HG03575 (cell line): ENCODE data around the gene SCYGR2.
"Not testable (repeated sequence)": the region's sequence is repeated elsewhere in the genome, so short reads cannot be mapped to it uniquely, and the experiment has no call there.

Experiments used
- ATAC-seq: cut with Tn5 transposase; IDR thresholded peaks from one replicate; pipeline ENCODE4 v1.9.1; 2021; ENCODE audit not compliant: unreplicated experiment, insufficient number of reproducible peaks, low FRiP score; ENCODE audit errors: extremely low read depth

SCYGR2 gene

DNA sequence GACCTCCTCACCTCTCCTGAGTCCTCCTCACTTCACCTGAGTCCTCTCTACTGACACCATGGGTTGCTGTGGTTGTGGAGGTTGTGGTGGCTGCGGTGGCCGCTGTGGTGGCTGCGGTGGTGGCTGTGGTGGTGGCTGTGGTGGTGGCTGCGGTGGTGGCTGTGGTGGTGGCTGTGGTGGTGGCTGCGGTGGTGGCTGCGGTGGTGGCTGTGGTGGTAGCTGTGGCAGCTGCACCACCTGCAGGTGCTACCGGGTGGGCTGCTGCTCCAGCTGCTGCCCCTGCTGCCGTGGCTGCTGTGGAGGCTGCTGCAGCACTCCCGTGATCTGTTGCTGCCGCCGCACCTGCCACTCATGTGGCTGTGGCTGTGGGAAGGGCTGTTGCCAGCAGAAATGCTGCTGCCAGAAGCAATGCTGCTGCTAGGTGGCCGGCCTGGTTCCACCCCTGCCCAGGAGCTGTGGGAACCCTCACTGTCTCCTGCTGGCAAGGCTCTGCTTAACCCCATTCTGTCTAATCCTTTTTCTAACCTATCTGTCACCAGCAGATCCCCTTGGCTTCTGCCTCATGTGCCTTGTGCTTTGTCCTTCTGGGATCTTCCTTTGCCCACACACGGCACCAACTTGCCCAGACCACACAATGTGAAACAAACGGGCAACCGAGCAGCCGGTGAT, at the start of gene SCYGR2:
SCYGR2 (plus strand) TSS at position 59 of the 669 bp plus-strand sequence; CDS start at position 59, 0 bp downstream.
- not testable (repeated sequence) for ATAC-seq

GRCh38 chr2:227551836-227552235, 46.9 kb upstream of the SCYGR2 start:
- no peak for ATAC-seq

GRCh38 chr2:227562581-227562980, 36.1 kb upstream of the SCYGR2 start:
- no peak for ATAC-seq

DNA sequence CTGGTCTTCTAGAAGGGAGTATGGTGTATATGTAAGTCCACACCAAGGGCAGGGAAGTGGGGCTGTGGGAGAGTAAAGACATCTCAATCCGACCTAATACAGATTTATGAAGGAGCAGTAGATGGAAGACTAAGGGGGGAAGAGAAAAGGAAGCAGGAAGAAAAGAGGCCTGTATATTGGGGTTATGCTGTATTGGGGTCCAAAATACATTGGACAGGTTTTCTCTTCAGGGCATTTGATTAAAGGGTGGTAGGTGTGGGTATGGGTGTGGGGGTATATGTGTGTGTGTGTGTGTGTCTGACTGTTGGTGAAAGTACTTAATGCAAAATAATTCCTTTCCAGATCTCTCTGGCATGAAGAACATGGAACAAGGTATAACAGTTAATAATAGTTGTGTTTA, 33.6 kb upstream of the SCYGR2 start:
- ATAC-seq: no peak

DNA sequence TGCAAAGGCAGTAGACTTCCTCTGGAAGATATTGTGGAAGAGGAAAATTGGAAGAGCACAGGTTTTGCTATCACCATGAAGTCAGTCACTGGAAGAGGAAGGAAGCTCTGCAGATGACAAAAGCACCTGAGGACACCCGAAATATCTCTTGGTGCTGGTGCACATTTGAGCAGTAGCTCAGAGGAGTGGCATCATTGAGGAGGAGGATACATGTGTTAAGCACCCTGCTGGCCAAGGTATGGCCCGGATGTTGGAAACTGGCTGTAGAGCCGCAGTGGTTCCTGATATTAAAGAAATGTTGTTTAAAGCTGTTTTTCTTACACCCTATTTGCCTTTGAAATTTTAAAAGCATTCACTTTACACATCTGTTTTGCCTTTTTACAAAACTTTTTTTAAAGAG, 32.7 kb upstream of the SCYGR2 start:
- no peak for ATAC-seq

GRCh38 chr2:227568852-227569169, 29.9 kb upstream of the SCYGR2 start:
- no peak for ATAC-seq

- ATAC-seq: no peak
These were observed 28.1 kb upstream of the SCYGR2 start for GRCh38 chr2:227570615-227571014.

DNA sequence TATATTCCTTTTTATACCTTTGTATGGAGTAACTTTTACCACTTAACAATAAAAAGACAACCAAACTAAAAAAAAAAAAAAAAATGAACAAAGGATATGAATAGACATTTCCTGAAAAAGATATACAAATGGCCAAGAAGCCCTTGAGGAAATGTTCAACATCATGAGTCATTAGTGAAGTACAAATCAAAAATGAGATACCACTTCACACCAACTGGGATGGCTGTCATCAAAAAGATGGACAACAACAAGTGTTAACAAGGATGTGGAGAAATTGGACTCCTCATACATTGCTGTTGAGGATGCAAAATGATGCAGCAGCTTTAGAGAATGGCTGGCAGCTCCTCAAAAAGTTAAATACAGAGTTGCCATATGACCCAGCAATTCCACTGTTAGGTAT, 22.6 kb upstream of the SCYGR2 start:
- no peak for ATAC-seq

DNA sequence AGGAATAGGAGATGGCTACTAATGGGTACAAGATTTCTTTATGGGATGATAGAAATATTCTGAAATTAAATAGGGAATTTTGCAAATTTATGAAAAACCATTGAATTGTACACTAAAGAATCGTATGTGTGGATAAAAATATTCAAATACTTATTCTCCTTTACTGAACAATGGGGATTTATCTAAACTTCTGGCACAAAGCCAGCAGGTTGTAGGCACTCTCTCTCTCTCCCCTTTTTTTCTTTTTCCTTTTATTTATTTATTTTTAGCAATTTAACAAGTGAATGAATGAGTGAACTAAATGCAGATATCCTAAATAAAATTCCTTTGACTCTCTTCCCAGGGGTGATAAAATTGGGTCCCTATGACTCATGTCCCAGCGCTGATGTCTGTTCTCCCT, 21.9 kb upstream of the SCYGR2 start:
- no peak for ATAC-seq

- ATAC-seq: no peak
These were observed 21.1 kb upstream of the SCYGR2 start for GRCh38 chr2:227577555-227577954.

DNA sequence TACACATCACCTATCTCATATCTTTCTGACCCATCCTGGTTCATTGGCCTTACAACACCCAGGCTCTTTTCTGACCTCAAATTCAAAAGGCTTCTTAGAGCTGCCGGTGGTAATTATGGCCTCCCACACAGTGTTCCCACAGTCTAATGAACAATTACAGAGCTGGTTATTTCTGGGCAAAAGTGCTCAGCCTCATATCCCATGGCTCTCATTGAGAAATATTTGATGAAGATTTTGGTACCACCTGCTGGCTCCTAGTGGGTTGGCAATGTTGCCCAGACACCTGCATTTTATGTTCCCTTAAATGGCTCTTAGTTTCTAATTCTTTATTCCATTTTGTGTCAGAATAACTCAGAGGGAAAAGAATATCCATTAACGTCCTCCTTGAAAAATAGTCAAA, 20.1 kb upstream of the SCYGR2 start:
- ATAC-seq: no peak

DNA sequence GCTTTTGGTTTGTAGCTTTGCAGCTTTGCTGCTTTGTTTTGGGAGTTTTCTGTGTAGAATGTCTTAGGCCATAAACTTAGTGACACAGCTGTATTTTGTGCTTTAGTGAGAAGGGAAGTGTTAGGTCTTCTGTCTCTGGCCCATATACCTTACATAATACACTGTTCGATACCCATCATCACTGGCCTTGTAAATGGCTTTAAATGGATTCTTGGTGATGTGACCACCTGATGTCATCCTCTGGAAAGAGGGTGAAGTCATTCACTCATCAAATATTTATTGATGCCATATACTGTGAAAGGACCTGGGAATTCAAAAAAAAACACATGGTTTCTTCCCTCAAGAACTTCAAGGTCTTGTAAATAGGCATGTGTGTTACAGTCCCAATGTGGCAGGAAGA, 18.9 kb upstream of the SCYGR2 start:
- ATAC-seq: no peak

DNA sequence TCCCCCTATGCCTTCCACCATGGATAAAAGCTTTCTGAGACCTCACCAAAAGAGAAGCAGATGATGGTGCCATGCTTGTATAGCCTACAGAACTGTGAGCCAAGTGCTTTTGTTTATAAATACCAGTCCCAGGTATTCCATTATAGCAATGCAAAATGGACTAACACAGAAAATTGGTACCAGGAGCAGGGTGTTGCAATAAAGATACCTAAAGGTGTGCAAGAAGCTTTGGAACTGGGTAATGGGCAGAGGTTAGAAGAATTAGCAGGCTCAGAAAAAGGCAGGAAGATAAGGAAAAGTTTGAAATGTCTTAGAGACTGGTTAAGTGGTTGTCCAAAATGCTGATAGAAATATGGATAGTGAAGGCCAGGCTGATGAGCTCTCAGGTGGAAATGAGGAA, 16.3 kb upstream of the SCYGR2 start:
- no peak for ATAC-seq

DNA sequence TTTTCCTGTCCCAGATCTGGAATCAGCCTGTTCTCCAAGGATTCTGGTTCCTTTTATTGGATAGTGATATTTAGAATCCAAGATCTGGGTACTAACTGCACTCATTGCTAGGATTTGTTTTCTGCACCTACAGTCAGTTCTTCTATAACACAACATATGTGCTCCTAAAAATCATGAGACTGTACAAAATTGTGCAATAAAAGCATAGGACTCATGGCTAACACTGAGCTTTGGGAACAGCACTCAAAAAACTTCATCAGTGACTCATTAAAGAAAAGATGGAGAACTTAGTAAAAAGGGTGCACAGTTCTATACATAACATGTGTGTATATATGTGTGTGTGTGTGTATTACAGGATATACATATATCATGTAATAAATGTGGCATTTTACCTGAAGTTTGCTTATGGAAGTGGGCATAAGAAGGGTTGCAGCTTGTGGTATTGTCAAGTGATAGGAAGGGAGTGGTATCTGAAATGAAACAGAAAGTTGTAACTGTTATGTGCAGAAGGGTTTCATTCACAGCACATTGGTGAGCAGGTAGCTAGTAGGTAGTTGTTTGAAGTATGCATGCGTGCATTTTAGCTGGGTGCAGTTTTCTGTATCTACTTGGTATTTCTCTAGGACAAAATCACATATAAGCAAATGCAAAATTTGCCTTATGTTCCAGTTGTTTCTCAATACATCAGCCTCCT, 5.9 kb upstream of the SCYGR2 start:
- peak; percentile 85 for ATAC-seq

GRCh38 chr2:227595797-227596196, 2.9 kb upstream of the SCYGR2 start:
- ATAC-seq: no peak

GRCh38 chr2:227597036-227597435, 1.7 kb upstream of the SCYGR2 start:
- ATAC-seq: no peak

DNA sequence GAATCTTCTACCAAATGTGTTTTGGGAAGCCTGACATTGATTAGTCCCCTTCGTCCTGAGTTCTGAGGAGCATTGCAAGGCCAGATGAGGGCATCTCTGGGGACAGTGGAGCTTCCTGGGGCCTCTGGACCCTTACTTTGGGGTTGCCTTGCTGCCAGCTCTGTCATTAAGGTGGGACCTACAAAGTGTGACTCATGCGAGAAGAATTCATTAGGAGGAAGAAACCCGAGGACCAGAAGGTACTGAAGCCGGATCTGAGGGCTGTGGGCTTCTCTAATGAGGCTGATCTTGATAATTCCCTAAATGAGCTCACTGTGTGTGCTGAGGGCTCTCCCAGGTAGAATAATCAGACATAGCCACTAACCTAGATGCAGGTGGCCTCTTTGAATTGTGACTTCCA, 695 bp upstream of the SCYGR2 start:
- ATAC-seq: no peak

DNA sequence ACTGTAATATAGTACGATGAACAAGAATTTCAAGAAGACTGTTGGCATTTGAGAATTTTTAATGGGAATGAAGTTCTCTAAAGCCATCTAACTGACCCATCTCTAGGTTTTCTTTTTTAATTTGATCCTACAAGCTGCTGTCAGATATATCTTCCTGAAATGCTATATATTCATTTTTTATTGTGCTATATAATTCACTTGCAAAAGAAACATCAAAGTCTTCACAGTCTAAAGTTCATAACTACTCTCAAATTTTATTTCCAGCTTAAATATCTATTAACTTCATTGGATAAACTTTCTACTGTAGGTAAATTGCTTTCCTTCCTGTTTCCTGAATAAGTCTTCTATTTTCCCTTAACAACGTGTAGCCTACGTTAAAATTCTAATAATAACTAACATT, 3.7 kb downstream of the SCYGR2 start:
- ATAC-seq: no peak

DNA sequence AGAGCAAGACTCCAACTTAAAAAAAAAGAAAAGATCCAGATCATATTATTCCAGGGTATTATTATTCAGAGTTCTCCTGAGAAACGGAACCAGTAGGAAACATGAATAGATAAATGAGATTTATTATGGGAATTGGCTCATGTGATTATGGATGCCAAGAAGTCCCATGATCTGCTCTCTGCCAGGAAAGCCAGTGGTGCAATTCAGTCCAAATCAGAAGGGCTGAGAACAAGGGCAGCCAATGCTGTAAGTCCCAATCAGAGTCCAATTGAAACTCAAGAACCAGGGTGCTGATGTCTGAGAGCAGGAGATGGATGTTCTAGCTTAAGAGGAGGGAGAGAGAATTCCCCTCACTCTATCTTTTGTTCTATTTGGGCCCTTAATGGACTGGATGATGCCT, 7.8 kb downstream of the SCYGR2 start:
- no peak for ATAC-seq

DNA sequence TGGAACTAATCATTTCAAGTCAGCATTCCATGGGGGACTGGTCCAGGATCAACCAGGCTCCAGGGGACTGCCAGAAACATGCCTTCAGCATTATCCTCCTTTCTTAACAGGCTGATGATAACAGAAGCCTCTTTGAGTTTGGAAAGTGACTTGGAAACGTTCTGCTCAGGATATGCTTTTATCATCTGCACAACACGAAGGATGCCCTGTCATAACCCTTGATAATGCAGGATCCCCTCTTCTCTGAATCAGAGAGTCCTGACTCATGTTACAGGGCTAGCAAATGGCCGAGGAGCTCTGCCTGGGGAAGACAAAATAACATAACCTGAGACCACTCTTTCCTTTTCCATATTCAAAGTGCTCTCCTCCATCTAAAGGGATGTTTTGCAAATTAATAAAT, 9.2 kb downstream of the SCYGR2 start:
- ATAC-seq: no peak
